DMS153 (cell line): ENCODE measurements around the gene E2F4.

Experiments used
- DNase-seq: peaks from one replicate; lab custom pipeline; 2025; lab: John Stamatoyannopoulos, UW

E2F4 gene

DNA sequence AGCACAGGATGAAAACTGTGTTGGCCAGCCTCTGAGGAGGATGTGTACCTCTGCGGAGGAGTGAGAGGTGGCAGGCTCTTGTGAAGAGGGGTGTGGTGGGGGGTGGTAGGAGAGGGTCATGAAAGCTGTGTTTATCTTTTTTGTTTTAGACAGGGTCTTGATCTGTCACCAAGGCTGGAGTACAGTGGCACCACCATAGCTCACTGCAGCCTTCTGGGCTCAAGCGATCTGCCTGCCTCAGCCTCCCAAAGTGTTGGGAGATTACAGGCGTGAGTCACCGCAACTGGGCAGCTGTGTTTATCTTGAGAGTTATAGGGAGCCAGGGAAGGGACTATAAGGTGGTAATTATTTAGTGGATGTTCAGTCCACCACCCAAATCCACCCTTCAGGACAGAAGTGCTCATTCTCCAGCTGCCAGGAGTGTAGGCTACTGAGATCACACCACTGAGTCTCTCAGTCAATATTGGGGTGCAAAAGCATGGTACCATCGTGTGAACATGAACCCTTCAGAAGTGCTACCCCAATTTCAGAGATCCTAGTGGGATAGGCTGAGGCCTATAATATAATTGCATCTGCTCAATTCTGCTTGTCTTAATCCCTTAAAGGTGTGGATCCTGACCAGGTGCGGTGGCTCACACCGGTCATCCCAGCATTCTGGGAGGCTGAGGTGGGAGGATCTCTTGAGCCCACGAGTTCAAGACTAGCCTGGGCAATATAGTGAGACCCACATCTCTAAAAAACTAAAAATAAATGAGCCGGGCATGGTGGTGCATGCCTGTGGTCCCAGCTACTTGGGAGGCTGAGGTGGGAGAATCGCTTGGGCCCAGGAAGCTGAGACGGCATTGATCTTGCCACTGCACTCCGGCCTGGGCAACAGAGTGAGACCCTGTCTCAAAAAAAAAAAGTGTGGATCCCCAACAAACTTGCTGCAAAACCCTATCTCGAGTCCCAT lies 1.2 kb upstream of the E2F4 start:
- no peak for DNase-seq

DNA sequence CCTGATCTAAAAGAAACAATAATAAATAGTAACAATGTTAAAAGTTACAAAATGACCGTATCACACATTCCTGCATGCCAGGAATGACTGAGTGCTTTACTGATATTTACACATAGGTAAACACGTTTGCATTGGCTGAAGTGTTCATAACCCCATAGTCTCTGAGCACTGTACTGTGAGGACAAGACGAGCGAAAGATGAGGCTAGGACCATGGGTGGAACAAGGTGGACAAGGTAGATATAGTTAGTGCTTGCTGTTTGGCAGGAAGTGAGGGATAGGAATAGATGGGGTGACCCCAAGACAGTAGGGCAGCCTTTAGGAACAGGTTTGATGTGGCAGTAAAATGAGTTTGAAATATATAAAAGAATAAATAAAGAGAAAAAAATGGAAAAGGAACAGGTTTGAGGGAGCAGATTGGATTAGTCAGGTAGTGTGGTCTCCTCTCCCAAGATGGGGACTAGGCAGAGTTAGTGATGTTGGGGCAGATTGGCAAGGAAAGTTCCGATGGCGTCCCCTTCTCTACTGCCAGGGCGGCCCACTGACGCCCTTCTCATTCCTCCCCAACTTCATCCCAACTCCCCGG lies 452 bp upstream of the E2F4 start:
- no peak for DNase-seq

DNA sequence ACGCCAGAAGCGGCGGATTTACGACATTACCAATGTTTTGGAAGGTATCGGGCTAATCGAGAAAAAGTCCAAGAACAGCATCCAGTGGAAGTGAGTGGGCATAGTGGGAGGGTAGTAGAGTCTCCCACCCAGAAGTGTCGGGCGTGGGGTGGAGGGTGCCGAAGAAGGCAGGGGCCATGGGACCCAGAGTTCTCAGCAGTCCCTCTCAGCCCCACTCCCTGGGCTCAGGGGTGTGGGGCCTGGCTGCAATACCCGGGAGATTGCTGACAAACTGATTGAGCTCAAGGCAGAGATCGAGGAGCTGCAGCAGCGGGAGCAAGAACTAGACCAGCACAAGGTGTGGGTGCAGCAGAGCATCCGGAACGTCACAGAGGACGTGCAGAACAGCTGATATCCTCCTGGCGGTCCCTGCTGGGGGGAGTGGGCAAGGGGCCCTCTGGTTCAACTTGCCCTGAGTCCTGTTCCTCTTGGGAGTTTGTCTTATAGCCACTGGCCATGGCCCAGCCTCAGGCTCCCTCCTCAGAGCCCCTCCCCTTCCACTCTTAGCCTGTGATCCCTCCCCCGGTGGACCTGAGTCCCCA lies 916 bp downstream of the E2F4 start:
- DNase-seq = no peak

GRCh38 chr16:67193536-67193935 lies 1.6 kb downstream of the E2F4 start:
- no peak for DNase-seq

DNA sequence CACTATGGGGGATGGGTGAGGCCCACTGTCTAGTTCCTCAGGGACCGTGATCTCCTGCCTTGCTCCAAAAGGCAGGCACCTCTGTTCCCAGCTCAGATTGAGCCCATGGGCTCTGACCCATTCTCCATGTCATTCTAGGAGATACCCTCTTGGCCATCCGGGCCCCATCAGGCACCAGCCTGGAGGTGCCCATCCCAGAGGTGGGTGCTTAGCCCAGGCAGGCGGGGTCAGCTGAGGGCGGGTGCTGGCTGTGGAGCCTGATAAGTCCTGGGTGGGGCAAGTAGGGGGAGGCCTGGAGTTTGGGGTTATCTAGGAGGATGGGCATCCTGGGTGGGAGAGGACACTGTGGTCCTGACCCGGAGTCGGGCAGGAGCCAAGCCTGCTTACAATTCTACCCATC lies 2.3 kb downstream of the E2F4 start:
- no peak for DNase-seq

DNA sequence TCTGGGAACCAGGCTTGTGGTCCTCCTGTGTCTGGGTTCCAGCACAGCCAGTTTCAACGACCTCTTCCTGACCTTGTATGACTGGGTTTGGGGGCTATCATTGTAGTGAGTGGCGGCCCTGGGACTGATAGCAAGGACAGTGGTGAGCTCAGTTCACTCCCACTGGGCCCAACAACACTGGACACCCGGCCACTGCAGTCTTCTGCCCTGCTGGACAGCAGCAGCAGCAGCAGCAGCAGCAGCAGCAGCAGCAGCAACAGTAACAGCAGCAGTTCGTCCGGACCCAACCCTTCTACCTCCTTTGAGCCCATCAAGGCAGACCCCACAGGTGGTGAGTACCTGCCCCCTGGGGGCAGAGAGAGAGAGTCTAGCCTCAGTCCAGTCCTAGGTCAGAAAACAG lies 3.7 kb downstream of the E2F4 start:
- no peak for DNase-seq

DNA sequence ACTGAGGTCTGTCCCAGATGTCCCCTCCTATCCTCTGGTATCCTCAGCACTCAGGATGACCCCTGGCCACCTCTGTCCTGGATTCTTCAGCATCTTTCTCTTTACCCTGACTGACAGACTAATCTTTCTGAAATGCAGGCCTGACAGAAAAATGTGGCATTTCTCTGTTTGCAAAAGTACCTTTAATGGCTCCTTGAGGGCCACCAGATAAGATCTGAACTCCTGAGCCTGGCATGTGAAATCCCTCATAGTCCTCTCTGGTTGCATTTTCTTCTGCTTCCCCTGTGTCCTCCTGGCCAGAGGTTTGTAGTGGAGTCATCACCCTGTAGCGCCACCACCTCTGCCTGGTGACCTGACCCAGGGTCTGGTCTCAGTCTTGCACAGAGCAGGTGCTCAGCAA lies 4.9 kb downstream of the E2F4 start:
- no peak for DNase-seq

- DNase-seq = no peak
Measured at GRCh38 chr16:67197704-67198103, 5.7 kb downstream of the E2F4 start.

GRCh38 chr16:67198238-67198734 lies 6.3 kb downstream of the E2F4 start:
- DNase-seq = peak; percentile 52

- DNase-seq = peak; percentile 73
Measured at GRCh38 chr16:67199011-67199807, 7.3 kb downstream of the E2F4 start, which contains the start of gene ELMO3. ELMO3 (plus strand) TSS chr16:67199131; CDS start chr16:67199327, 196 bp downstream.

- no peak for DNase-seq
Measured at GRCh38 chr16:67199808-67200198, 7.8 kb downstream of the E2F4 start.

DNA sequence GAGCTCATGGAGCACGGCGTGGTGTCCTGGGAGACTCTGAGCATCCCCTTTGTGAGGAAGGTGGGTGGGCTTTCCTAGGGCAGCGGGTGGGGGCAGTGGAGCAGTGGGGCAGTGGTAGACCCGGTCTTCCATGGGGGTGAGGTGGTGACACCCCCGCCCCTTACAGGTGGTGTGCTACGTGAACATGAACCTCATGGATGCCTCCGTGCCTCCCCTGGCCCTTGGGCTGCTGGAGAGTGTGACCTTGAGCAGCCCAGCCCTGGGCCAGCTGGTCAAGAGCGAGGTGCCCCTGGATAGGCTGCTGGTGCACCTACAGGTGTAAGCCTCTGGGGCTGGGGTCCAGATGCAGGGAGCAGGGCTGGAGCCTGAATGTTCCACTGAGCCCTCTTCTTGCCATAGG lies 8.5 kb downstream of the E2F4 start:
- no peak for DNase-seq

GRCh38 chr16:67201411-67202345 lies 9.7 kb downstream of the E2F4 start:
- DNase-seq = no peak

DNA sequence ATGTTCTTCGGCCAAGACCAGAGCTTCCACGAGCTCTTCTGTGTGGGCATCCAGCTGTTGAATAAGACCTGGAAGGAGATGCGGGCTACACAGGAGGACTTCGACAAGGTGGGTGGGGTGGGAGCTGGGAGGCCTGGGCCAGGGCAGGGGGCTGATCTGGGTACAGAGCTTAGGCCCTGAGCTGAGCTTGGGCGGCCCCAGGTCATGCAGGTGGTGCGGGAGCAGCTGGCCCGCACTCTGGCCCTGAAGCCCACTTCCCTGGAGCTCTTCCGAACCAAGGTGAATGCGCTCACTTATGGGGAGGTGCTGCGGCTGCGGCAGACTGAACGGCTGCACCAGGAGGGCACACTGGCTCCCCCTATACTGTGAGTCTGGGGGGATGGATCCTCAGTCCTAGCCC lies 10.5 kb downstream of the E2F4 start:
- DNase-seq = no peak

GRCh38 chr16:67202956-67203493 lies 11.1 kb downstream of the E2F4 start:
- DNase-seq = no peak

GRCh38 chr16:67204076-67204475 lies 12.1 kb downstream of the E2F4 start:
- no peak for DNase-seq

GRCh38 chr16:67206129-67206837 lies 14.3 kb downstream of the E2F4 start:
- DNase-seq = no peak

- DNase-seq = no peak
Measured at GRCh38 chr16:67206838-67207248, 14.9 kb downstream of the E2F4 start.

DNA sequence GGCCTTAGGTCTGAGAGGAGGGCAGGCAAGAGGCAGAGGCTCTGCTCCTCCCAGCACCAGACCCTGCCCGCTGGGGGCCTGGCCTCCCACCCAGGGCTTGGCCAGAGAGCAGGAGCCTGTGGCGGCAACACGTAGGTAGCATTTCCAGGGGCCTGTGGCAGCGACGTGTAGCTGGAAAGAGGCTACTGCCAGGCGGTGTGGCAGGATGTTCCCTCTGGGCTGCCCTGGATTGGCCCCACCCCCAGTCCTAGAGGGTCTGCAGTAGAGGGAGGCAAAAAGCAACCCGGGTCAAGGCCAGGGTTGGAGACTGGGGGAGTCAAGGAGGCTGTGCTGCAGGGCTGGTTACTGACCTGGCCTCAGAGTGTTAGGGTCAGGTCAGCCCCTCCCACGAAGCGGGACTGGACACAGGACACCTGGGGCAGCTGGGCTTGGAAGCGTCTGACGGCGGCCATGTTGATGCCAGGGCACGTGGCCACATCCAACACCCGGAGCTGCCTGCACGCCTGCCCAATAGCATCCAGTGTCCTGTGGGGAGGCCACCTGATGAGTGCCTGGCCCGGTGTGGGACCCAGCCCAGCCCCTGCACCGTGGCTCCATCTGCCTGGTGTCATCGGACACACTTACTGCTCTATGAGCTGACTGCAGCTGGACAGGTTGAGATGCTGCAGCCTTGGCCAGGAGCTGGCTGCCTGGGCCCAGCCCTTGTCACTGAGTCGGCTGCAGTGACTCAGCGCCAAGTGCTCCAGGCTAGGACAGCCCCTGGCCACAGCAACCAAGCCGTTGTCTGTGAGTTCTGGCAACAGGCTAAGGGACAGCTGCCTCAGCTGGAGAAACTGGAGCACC lies 15.5 kb downstream of the E2F4 start:
- DNase-seq = no peak
